Measurements from ENCODE around the gene BOC. TPM values are rescaled to one million over a fixed set of nuclear protein-coding genes. Genes with fewer than 3 reads are reported as not detected.

The BOC gene
- total and polyA plus RNA-seq, 2 donors (not counting 1 experiment from before 2014, with no cell fraction given), result 2.1 to 4.2 TPM

DNA sequence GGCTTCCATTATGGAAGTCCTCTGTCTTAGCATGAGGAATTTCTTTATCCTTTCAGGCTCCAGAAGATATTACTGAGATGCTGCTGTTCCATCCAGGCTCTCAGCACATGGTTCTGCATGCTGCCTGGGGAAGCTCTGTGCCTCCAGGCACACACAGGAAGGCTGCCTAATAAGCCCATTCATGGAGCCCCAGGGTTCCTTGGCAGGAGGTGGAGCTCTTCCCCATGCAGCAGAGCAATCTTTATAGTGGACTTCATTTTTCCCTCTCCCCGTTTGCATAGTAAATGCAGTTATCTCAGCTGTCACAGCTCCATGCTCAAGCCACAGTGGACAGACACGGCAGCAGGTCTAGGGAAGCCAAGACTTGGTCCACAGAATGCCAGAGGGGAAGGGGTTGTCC is 57.6 kb downstream of the BOC start:
- H4K20me1 ChIP-seq (ENCODE audit: control insufficient read depth, extremely low read depth, insufficient read depth, low read length), result no peaks in the 10 kb centered on the region
- H3K27ac ChIP-seq (ENCODE audit: insufficient read depth, low read length), result no peak overlapping the region
- H3K4me2 ChIP-seq (ENCODE audit: extremely low read depth, insufficient read depth, low read length), result no peak overlapping the region
- H3K9me3 ChIP-seq (ENCODE audit: control insufficient read depth, insufficient read depth, low read depth, low read length), result no peaks in the 10 kb centered on the region
- H3K9ac ChIP-seq (ENCODE audit: insufficient read depth, low read length), result no peak overlapping the region
- no peaks in the 10 kb centered on the region for H3K79me2 ChIP-seq (ENCODE audit: control insufficient read depth, insufficient read depth, low read length)
- no peaks in the 10 kb centered on the region for H3K4me1 ChIP-seq (ENCODE audit: control insufficient read depth, extremely low read depth, insufficient read depth, low read length)
- H3K4me3 ChIP-seq (replicated peaks in 1 of 4; ENCODE audit: control extremely low read depth in 1 of 4, insufficient read depth in 1 of 4, low read depth in 3 of 4, low read length in 4 of 4), result no peak overlapping the region
- no peak for DNase-seq (ENCODE audit: low read depth in 2 of 2)
- no peaks in the 10 kb centered on the region for H3K27me3 ChIP-seq (ENCODE audit: control insufficient read depth, insufficient read depth, low read length)
- H3K36me3 ChIP-seq (ENCODE audit: control insufficient read depth, insufficient read depth, low read length), result no peaks in the 10 kb centered on the region
- TF ChIP-seq EZH2 (IDR thresholded peaks at IDR 0.05; ENCODE audit: low read length, missing control alignments), result no peak
- TF ChIP-seq, protein P1, sequence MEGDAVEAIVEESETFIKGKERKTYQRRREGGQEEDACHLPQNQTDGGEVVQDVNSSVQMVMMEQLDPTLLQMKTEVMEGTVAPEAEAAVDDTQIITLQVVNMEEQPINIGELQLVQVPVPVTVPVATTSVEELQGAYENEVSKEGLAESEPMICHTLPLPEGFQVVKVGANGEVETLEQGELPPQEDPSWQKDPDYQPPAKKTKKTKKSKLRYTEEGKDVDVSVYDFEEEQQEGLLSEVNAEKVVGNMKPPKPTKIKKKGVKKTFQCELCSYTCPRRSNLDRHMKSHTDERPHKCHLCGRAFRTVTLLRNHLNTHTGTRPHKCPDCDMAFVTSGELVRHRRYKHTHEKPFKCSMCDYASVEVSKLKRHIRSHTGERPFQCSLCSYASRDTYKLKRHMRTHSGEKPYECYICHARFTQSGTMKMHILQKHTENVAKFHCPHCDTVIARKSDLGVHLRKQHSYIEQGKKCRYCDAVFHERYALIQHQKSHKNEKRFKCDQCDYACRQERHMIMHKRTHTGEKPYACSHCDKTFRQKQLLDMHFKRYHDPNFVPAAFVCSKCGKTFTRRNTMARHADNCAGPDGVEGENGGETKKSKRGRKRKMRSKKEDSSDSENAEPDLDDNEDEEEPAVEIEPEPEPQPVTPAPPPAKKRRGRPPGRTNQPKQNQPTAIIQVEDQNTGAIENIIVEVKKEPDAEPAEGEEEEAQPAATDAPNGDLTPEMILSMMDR (conservative IDR thresholded peaks at IDR 0.05 in 1 of 2, IDR thresholded peaks at IDR 0.05 in 1 of 2; ENCODE audit: low read depth in 1 of 2, low read length in 2 of 2), result no peak
- no peak overlapping the region for H2AFZ ChIP-seq (ENCODE audit: low read length)

DNA sequence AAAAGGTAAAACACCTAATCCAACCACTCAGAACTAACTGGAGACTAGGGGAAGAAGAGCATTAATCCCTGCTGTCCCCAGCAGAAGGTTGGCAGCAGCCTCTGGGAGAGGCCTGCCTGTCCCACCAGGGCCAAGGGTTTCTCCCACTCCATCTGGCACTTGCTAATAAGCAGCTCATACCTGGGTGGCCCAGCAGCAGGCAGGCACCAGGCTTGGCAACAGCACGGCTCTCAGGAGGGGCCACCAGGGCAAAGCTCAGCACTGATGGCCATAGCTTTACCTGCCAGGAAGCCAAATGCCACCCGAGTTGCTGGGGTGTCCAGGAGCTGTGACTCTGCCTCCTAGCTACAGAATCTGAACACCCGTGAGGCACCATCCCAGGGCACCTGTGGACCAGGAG is 58.3 kb downstream of the BOC start:
- TF ChIP-seq EZH2 (IDR thresholded peaks at IDR 0.05; ENCODE audit: low read length, missing control alignments), result no peak
- TF ChIP-seq, protein P1 (conservative IDR thresholded peaks at IDR 0.05 in 1 of 2, IDR thresholded peaks at IDR 0.05 in 1 of 2; ENCODE audit: low read depth in 1 of 2, low read length in 2 of 2), result no peak
- DNase-seq (ENCODE audit: low read depth in 2 of 2), result no peak
- no peaks in the 10 kb centered on the region for H3K9me3 ChIP-seq (ENCODE audit: control insufficient read depth, insufficient read depth, low read depth, low read length)
- H3K4me2 ChIP-seq (ENCODE audit: extremely low read depth, insufficient read depth, low read length), result no peak overlapping the region
- no peaks in the 10 kb centered on the region for H3K79me2 ChIP-seq (ENCODE audit: control insufficient read depth, insufficient read depth, low read length)
- no peak overlapping the region for H3K4me3 ChIP-seq (replicated peaks in 1 of 4; ENCODE audit: control extremely low read depth in 1 of 4, insufficient read depth in 1 of 4, low read depth in 3 of 4, low read length in 4 of 4)
- no peak overlapping the region for H2AFZ ChIP-seq (ENCODE audit: low read length)
- no peak overlapping the region for H3K27ac ChIP-seq (ENCODE audit: insufficient read depth, low read length)
- H4K20me1 ChIP-seq (ENCODE audit: control insufficient read depth, extremely low read depth, insufficient read depth, low read length), result no peaks in the 10 kb centered on the region
- no peaks in the 10 kb centered on the region for H3K27me3 ChIP-seq (ENCODE audit: control insufficient read depth, insufficient read depth, low read length)
- H3K36me3 ChIP-seq (ENCODE audit: control insufficient read depth, insufficient read depth, low read length), result no peaks in the 10 kb centered on the region
- no peak overlapping the region for H3K9ac ChIP-seq (ENCODE audit: insufficient read depth, low read length)
- no peaks in the 10 kb centered on the region for H3K4me1 ChIP-seq (ENCODE audit: control insufficient read depth, extremely low read depth, insufficient read depth, low read length)

DNA sequence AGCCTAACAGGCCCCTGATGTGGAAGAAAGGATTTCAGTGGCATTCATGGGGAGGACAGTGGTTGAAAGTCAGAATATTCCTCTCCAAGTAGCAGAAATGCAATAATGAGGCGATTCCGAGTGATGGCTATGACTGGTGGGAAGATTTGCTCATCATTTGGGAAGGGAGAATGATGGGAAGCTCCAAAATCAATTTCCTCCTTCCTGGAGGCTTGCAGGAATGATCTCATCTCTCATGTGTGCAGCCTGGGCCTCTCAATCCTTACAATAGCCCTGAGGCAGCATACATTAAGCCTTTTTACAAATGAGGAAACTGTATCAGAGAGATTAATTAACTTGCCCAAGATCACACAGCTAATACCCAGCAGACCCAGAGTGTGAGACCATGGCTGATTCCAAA is 58.7 kb downstream of the BOC start:
- no peak overlapping the region for H2AFZ ChIP-seq (ENCODE audit: low read length)
- no peak for DNase-seq (ENCODE audit: low read depth in 2 of 2)
- no peaks in the 10 kb centered on the region for H3K9me3 ChIP-seq (ENCODE audit: control insufficient read depth, insufficient read depth, low read depth, low read length)
- no peak overlapping the region for H3K27ac ChIP-seq (ENCODE audit: insufficient read depth, low read length)
- H3K27me3 ChIP-seq (ENCODE audit: control insufficient read depth, insufficient read depth, low read length), result no peaks in the 10 kb centered on the region
- TF ChIP-seq, protein P1 (conservative IDR thresholded peaks at IDR 0.05 in 1 of 2, IDR thresholded peaks at IDR 0.05 in 1 of 2; ENCODE audit: low read depth in 1 of 2, low read length in 2 of 2), result no peak
- TF ChIP-seq EZH2 (IDR thresholded peaks at IDR 0.05; ENCODE audit: low read length, missing control alignments), result no peak
- H3K4me2 ChIP-seq (ENCODE audit: extremely low read depth, insufficient read depth, low read length), result no peak overlapping the region
- no peaks in the 10 kb centered on the region for H3K36me3 ChIP-seq (ENCODE audit: control insufficient read depth, insufficient read depth, low read length)
- no peak overlapping the region for H3K9ac ChIP-seq (ENCODE audit: insufficient read depth, low read length)
- H3K79me2 ChIP-seq (ENCODE audit: control insufficient read depth, insufficient read depth, low read length), result no peaks in the 10 kb centered on the region
- no peaks in the 10 kb centered on the region for H3K4me1 ChIP-seq (ENCODE audit: control insufficient read depth, extremely low read depth, insufficient read depth, low read length)
- no peak overlapping the region for H3K4me3 ChIP-seq (replicated peaks in 1 of 4; ENCODE audit: control extremely low read depth in 1 of 4, insufficient read depth in 1 of 4, low read depth in 3 of 4, low read length in 4 of 4)
- H4K20me1 ChIP-seq (ENCODE audit: control insufficient read depth, extremely low read depth, insufficient read depth, low read length), result no peaks in the 10 kb centered on the region

All from fibroblast of lung (primary cell).